GM18858 (cell line): Measurements from ENCODE around the gene KLHL3.
A peak's percentile ranks its signal among the peaks of the same experiment; 100 is the strongest.
"Not testable (repeated sequence)": the region's sequence is repeated elsewhere in the genome, so short reads cannot be mapped to it uniquely, and the experiment has no call there.

ENCODE experiments used
- ATAC-seq: cut with Tn5 transposase; IDR thresholded peaks from one replicate; pipeline ENCODE4 v1.9.1; 2021; ENCODE audit not compliant: unreplicated experiment

KLHL3 gene

DNA sequence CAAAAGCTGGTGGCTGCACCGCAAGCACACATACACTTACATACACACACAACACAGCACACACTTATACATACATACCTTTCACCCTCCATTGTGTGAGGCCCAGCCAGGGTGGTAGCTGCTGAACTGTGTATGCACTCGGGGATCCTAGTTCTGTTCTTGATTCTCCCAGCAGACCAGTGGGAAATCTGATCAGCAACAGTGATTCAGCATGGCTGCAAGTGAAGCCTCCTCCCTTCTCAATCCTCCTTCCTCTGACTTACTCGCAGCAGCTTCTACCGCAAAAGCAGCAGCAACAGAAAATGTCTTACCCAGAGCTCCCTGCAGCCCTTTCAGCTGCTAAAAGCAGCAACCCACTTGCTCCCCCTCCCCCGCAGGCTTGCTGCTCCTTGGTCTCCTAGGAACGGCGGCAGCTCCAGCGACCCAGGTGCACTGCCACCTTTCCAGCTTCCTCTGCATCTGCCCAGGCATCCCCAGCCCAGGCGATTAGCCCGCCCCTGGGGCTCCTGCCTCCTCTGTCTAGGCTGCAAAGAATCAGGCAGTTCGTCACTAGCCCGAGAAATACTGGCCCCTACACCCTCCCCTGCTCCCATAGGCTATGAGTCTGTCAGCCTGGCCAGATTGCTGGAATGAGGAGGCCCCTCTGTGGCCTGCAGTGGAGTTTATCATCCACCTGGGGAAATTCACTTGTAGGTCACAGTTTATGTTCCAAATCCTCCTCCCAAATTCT, at the start of gene KLHL3:
Gene KLHL3, minus strand, starts transcription at position 535 of the 730 bp plus-strand sequence. Its CDS starts 443 bp downstream, at position 92.
- peak; percentile 38 for ATAC-seq

DNA sequence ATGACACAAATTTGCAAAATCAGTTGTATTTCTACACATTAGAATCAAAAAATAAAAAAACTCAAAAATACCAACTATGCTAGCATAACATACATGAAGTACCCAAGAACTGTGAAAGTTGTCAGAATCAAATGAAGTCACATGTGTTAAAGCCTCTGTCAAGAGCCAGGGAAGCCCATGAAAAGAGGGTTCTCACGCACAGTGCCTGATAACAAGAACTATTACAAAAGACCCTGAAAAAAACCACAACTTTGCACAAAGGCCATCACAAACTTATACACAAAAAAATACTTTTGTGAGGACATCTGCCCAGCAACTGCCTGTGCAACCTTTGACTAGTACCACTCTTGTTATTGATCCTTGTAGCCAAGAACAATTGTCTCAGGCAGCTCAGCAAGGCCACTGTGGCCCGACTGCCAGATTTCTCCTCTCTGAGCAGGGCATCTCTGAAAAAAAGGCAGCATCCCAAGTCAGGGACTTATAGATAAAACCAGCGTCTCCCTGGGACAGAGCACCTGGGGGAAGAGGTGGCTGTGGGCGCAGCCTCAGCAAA, 47.2 kb upstream of the KLHL3 start:
- ATAC-seq: no peak

- ATAC-seq: no peak
Measured at GRCh38 chr5:137782055-137782454, 46.2 kb upstream of the KLHL3 start.

GRCh38 chr5:137778772-137779564, 43.1 kb upstream of the KLHL3 start:
- ATAC-seq: no peak

- ATAC-seq: not testable (repeated sequence)
Measured at GRCh38 chr5:137767937-137768336, 32.0 kb upstream of the KLHL3 start.

- ATAC-seq: no peak
Measured at GRCh38 chr5:137761566-137761965, 25.7 kb upstream of the KLHL3 start.

- no peak for ATAC-seq
Measured at GRCh38 chr5:137760719-137761516, 25.0 kb upstream of the KLHL3 start.

GRCh38 chr5:137760294-137760693, 24.4 kb upstream of the KLHL3 start:
- no peak for ATAC-seq

- peak; percentile 43 for ATAC-seq
Measured at GRCh38 chr5:137758715-137759306, 22.9 kb upstream of the KLHL3 start.

GRCh38 chr5:137758121-137758520, 22.2 kb upstream of the KLHL3 start:
- ATAC-seq: no peak

DNA sequence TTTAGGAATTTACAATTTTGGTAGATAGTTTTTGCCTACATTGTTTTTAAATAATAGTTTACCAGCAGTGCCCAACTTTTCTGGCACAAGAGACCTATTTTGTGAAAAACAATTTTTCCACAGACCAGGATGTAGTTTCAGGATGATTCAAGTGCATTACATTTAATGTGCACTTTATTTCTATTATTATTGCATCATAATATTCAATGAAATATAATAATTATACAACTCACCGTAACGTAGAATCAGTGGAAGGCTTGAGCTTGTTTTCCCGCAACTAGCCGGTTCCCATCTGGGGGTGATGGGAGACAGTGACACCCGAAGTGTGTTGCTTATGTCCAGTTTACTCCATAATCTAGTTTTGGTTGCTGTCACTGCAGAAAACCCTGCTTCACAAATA, 21.7 kb upstream of the KLHL3 start:
- ATAC-seq: no peak

GRCh38 chr5:137754961-137755762, 19.3 kb upstream of the KLHL3 start:
- ATAC-seq: no peak

GRCh38 chr5:137754188-137754960, 18.5 kb upstream of the KLHL3 start, which contains the start of gene HNRNPA0:
Gene HNRNPA0 (minus strand): TSS chr5:137754363. CDS start chr5:137754066, 297 bp downstream.
- peak; percentile 65 for ATAC-seq

DNA sequence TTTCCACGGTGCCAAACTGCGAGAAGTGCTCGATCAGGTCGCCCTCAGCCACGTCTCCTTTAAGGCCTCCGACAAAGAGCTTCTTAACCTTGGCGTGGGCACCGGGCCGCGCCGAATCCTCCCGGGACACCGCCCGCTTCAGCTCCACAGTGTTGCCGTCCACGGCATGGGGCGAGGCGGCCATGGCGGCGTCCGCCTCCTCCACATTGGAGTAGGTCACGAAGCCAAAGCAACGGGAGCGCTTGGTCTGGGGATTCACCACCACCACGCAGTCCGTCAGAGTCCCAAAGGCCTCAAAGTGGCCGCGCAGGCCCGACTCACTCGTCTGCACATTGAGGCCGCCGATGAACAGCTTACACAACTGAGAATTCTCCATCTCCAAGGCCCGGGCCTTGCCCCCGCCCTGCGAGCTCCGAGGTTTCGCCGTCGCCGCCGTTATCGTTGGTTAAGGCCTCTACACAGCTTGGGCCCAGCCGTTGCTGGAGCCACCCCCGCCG, 17.9 kb upstream of the KLHL3 start:
- ATAC-seq: no peak

- ATAC-seq: no peak
Measured at GRCh38 chr5:137752905-137753690, 17.2 kb upstream of the KLHL3 start.

GRCh38 chr5:137751869-137752491, 16.1 kb upstream of the KLHL3 start:
- no peak for ATAC-seq

- ATAC-seq: no peak
Measured at GRCh38 chr5:137750436-137750835, 14.5 kb upstream of the KLHL3 start.

GRCh38 chr5:137747848-137748247, 12.0 kb upstream of the KLHL3 start:
- no peak for ATAC-seq
